Left lobe of liver (tissue), 2 donors: ENCODE data around the gene EIF3D. TPM values are rescaled to one million over a fixed set of nuclear protein-coding genes. Genes with fewer than 3 reads are reported as not detected.

Experiments used
- ATAC-seq: fragments of 200-7000 bp; cut with Tn5 transposase; one replicate; pipeline ENCODE4 v1.9.1; 2020; ENCODE audit warnings: mild to moderate bottlenecking, moderate library complexity
- DNase-seq: peaks from one replicate; pipeline ENCODE4 v3.0.0-alpha.2; 2020; ENCODE audit warnings: low spot score
- total RNA-seq: library from RNA; stranded (reverse); gene quantifications from one replicate; pipeline ENCODE4 v1.2.1, GENCODE V29; 2021
- donor health status: DM: no; HTN: no; CAD: no; lungs with moderate emphysema.
- donor health status: DM: no; HTN: yes; CAD: no.

The EIF3D gene
- total RNA-seq, 1 donor from 2014 or later = 34.5 TPM

DNA sequence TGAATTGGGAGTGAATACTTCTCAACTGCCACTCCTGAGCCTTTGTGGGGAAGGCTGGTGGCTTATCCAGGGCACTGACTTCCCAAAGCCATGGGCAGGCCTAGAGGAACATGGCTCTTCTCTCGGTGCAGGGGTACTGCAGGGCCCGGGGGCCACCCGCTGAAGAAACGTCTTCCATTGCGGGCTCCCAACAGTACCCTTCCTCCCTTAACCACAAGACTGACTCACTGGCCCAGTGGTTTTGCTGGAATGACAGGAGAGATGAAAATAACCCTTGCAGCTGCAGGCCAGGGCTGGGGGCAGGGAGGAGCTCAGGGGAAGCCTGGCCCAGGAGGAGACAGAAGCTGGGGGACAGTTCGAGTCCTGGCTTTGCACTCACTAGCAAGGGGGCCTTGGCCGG is 61.0 kb downstream of the EIF3D start:
- ATAC-seq (no peak), DNase-seq (no peak)

DNA sequence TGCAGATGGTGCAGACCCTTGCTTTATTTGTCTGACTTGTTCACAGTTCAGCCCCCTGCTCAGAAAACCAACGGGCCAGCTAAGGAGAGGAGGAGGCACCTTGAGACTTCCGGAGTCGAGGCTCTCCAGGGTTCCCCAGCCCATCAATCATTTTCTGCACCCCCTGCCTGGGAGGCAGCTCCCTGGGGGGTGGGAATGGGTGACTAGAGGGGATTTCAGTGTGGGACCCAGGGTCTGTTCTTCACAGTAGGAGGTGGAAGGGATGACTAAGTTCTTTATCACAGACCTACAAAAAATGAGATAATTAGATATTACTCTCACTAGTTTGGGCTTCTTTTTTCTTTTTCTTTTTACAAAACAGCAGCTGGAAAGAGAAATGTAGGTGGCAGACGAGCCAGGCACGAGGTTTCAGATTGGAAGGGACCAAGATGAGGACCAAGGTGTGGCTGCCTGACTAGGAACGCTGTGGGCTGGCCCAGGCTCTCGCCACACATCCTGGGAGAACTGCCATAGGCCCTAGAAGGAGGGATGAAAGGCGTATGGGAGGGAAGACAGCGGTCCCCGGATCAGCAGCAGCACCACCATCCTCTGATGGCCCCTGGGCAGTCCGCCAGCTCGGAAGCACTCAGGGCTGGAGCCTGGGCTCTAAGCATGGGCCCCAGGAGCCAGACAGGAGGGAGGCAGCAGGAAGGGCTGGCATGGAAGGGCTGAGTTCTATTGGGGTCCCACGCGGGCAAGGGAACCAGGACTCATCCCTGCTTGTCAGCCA is 61.7 kb downstream of the EIF3D start:
- ATAC-seq (no peak), DNase-seq (no peak)

DNA sequence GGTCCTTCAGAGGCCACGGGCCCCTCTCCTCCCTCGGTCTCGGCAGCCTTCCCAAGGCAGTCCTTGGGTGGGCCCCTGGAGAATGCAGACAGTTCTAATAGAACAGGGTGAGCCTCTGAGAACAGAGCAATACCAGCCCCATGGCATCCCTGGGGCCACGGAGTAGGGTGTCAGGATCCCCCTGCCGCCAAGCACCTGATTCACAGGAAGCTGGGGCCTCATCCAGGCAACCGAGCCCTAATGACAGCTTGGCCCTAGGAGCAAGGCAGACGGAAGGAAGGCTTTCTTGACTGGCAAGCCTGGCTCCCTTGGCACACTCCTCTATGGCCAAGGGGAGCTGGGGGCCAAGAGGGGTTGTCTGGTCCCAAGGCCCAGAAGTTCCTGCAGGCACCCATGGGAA is 62.7 kb downstream of the EIF3D start:
- ATAC-seq (no peak), DNase-seq (no peak)

DNA sequence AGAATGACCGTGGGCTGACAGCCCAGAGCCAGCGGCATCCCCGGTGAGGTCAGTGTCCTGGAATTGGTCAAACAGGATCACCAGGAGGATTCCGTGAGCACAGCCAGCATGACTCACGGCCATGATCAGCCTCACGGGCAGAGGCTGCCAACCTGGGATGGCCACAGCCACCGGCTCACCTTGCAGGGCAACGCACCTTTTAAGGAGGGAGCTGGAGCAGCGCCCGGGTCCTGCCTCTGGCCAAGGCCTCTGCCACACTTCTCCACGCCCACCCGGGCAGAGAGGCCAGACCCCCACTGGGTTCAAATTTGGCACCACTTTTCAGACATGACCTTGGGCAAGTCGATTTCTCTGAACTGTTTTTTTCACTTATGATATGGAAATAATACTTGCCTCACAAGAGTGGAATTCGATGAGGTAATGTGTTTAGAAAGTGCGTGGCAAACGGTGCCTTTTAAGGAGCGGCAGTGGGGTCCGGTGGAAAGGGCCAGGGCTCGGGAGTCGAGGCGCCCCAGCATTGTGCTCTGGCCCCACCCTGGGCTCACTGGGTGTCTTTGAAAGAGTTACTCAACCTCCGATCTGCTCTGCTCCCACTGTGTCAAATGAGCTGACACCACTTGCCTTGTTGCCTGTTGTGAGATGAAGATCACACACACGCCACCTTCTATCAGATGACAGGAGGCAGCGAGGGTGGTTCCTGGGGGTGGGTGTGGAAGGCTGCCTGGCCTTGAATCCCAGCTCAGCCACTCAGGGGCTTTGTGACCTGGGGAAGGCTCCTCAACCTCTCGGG is 63.5 kb downstream of the EIF3D start:
- DNase-seq (peak; percentile 92), ATAC-seq (peak; percentile 90)

DNA sequence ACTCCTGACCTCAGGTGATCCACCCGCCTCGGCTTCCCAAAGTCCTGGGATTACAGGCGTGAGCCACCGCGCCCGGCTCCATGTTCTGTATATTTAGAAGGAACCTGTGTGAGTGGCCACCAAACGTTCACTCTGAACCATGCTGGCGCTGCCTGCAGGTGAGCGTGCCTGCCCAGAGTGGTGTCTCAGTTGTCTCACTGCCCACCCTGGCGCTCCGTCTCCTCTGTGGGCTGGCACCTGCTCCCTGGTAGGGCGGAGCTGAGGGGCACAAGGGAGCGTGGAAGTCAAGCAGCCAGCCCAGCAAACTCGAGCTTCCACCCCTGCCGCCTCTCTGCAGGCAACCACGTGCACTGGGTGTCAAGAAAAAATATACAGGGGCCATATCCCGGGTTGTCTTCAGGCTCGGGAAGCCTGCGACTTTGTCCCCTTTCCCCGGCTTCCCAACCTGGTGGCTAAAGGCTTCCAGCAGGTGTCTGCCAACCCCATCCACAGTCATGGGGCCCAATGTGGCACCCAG is 64.2 kb downstream of the EIF3D start:
- DNase-seq = no peak
- ATAC-seq = no peak

DNA sequence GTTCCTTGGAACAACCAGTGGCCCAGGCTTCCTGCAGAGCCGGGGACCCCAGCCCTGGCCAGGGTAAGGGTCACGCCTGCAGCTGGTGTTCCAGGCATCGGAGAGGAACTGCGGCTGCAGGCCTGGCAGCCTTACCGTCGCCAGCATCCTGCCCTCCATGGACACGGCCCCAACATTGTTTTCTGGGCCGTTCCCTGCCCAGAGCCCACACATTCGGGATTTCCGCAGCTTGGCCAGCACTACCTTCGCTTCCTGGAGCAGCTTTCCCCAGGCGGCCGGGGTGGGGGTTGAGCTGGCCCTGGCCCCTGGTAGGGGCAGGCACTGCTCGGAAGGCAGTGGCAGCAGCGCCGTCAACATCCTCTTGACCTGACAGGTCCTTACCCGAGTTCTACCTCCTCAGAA is 65.2 kb downstream of the EIF3D start:
- DNase-seq (no peak), ATAC-seq (no peak)

DNA sequence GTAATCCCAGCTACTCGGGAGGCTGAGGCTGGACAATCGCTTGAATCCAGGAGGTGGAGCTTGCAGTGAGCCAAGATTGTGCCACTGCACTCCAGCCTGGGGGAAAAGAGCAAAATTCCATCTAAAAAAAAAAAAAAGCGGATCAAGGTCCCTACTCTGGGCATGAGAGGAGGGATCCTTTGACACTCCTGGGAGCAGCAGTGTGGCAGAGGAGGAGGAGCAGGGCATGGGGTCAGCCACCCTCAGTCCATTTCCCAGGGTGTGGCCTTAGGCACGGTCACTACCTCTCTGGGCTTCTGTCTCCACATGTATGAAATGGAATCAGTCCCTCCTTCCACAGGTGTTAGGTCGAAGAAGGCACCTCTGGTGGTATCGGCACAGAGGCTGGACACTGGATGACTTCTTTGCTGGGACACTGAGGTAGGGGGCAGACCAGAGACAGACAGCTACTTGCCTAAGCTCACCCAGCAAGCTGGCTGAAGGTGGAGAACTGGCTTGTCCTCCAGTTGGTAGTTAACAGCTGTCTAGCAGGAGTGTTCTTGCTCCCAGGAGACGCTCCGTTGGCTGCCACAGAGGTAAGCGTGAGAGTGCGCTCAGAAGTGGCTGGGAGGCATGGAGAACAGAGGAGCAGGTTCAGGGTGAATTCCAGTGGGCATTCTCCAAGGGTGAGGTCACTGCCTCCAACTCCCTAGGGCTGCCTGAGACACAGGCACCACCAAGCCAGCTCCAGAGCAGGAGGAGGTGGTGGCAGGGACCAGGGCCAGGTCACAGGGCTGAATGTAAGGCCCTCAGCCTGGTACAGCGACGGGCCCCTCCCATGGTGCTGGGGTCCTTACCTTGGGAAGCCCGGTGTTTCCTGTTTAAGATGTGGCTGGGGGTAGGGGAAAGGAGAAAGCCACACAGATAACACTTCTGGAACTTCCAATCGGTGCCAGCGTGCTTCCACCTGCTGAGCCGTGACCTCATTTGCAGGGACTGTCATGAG is 67.0 kb downstream of the EIF3D start:
- ATAC-seq = peak; percentile 33

More for the DNA sequence above, 67.0 kb downstream of the EIF3D start:
- DNase-seq = no peak

Other genes starting within 250 kb of the EIF3D start
- gene MYH9, start 141.2 kb downstream of the EIF3D start, total RNA-seq = 204 TPM
- gene TXN2, start 47.5 kb downstream of the EIF3D start, total RNA-seq = 65.3 TPM
- gene FOXRED2, start 22.1 kb downstream of the EIF3D start, total RNA-seq = 9.0 TPM
- gene CACNG2, start 174.6 kb upstream of the EIF3D start, total RNA-seq = not detected
- 14.9 TPM for gene IFT27, start 247.0 kb upstream of the EIF3D start, total RNA-seq